ENCODE results near the gene TIMM22.
"Not testable (repeated sequence)": the region's sequence is repeated elsewhere in the genome, so short reads cannot be mapped to it uniquely, and the experiment has no call there.

TIMM22 gene

GRCh38 chr17:969811-970355 lies 27.0 kb upstream of the TIMM22 start:
- no peak overlapping the region for H3K4me3 ChIP-seq (ENCODE audit: low read length)

GRCh38 chr17:970364-970763 lies 26.6 kb upstream of the TIMM22 start:
- DNase-seq (ENCODE audit: low read depth, low spot score) = no peak
- H3K4me3 ChIP-seq (ENCODE audit: low read length) = no peak overlapping the region

More at GRCh38 chr17:969811-970355, 27.0 kb upstream of the TIMM22 start:
- DNase-seq (ENCODE audit: low read depth, low spot score) = no peak

GRCh38 chr17:971861-972260 lies 25.1 kb upstream of the TIMM22 start:
- H3K4me3 ChIP-seq (ENCODE audit: low read length); DNase-seq (ENCODE audit: low read depth, low spot score): not testable (repeated sequence)

GRCh38 chr17:973053-973452 lies 23.9 kb upstream of the TIMM22 start:
- DNase-seq (ENCODE audit: low read depth, low spot score) = no peak
- no peak overlapping the region for H3K4me3 ChIP-seq (ENCODE audit: low read length)

- H3K4me3 ChIP-seq (ENCODE audit: low read length); DNase-seq (ENCODE audit: low read depth, low spot score): not testable (repeated sequence)
These were observed 22.2 kb upstream of the TIMM22 start for GRCh38 chr17:974778-975177.

- no peak for DNase-seq (ENCODE audit: low read depth, low spot score)
- H3K4me3 ChIP-seq (ENCODE audit: low read length) = no peak overlapping the region
These were observed 21.5 kb upstream of the TIMM22 start for GRCh38 chr17:975371-975915.

- DNase-seq (ENCODE audit: low read depth, low spot score) = no peak
- H3K4me3 ChIP-seq (ENCODE audit: low read length) = no peak overlapping the region
These were observed 20.6 kb upstream of the TIMM22 start for GRCh38 chr17:976312-976711.

GRCh38 chr17:977166-977565 lies 19.8 kb upstream of the TIMM22 start:
- DNase-seq (ENCODE audit: low read depth, low spot score) = no peak
- H3K4me3 ChIP-seq (ENCODE audit: low read length) = no peak overlapping the region

- DNase-seq (ENCODE audit: low read depth, low spot score) = no peak
- peak overlapping the region; percentile 47 for H3K4me3 ChIP-seq (ENCODE audit: low read length)
These were observed 18.5 kb upstream of the TIMM22 start for GRCh38 chr17:978103-979093.

GRCh38 chr17:979212-979538 lies 17.8 kb upstream of the TIMM22 start:
- DNase-seq (ENCODE audit: low read depth, low spot score) = no peak
- peak overlapping the region; percentile 51 for H3K4me3 ChIP-seq (ENCODE audit: low read length)

- peak; percentile 28 for DNase-seq (ENCODE audit: low read depth, low spot score)
- peak within 1 kb of the TSS; percentile 51 for H3K4me3 ChIP-seq (ENCODE audit: low read length)
These were observed 17.2 kb upstream of the TIMM22 start, which contains the start of gene NXN for GRCh38 chr17:979539-980405. TSS of gene NXN (minus strand) at chr17:979776.

GRCh38 chr17:980406-981291 lies 16.3 kb upstream of the TIMM22 start:
- H3K4me3 ChIP-seq (ENCODE audit: low read length) = peak overlapping the region; percentile 50
- DNase-seq (ENCODE audit: low read depth, low spot score) = peak; percentile 88

- H3K4me3 ChIP-seq (ENCODE audit: low read length) = no peak overlapping the region
- DNase-seq (ENCODE audit: low read depth, low spot score) = no peak
These were observed 15.7 kb upstream of the TIMM22 start for GRCh38 chr17:981292-981658.

GRCh38 chr17:983921-984320 lies 13.0 kb upstream of the TIMM22 start:
- DNase-seq (ENCODE audit: low read depth, low spot score) = no peak
- H3K4me3 ChIP-seq (ENCODE audit: low read length) = no peak overlapping the region

- DNase-seq (ENCODE audit: low read depth, low spot score) = no peak
- H3K4me3 ChIP-seq (ENCODE audit: low read length) = no peak overlapping the region
These were observed 10.5 kb upstream of the TIMM22 start for GRCh38 chr17:986322-986929.

- DNase-seq (ENCODE audit: low read depth, low spot score) = no peak
- no peak overlapping the region for H3K4me3 ChIP-seq (ENCODE audit: low read length)
These were observed 9.0 kb upstream of the TIMM22 start for GRCh38 chr17:987931-988330.

- DNase-seq (ENCODE audit: low read depth, low spot score) = no peak
- H3K4me3 ChIP-seq (ENCODE audit: low read length) = no peak overlapping the region
These were observed 8.4 kb upstream of the TIMM22 start for GRCh38 chr17:988561-988960.

GRCh38 chr17:992933-993332 lies 4.0 kb upstream of the TIMM22 start:
- no peak overlapping the region for H3K4me3 ChIP-seq (ENCODE audit: low read length)
- no peak for DNase-seq (ENCODE audit: low read depth, low spot score)
